ENCODE measurements around the gene MAPK4.
"Not testable (repeated sequence)": the region's sequence is repeated elsewhere in the genome, so short reads cannot be mapped to it uniquely, and the experiment has no call there.

MAPK4 gene

GRCh38 chr18:50559752-50560680 lies at the start of gene MAPK4:
Gene MAPK4, plus strand, starts transcription at chr18:50560087. Its CDS starts 103,872 bp downstream, at chr18:50663959.
- in situ Hi-C loops (cut with HindIII; ENCODE audit: low pct_unique_long_range_greater_than_20kb, low sequenced_read_pairs), result no loop called here
- peak; percentile 45 to 59 for DNase-seq (ENCODE audit: low read depth in 1 of 2, low spot score in 1 of 2)
- no peak for TF ChIP-seq JUND (IDR thresholded peaks at IDR 0.05; ENCODE audit: low read depth)

DNA sequence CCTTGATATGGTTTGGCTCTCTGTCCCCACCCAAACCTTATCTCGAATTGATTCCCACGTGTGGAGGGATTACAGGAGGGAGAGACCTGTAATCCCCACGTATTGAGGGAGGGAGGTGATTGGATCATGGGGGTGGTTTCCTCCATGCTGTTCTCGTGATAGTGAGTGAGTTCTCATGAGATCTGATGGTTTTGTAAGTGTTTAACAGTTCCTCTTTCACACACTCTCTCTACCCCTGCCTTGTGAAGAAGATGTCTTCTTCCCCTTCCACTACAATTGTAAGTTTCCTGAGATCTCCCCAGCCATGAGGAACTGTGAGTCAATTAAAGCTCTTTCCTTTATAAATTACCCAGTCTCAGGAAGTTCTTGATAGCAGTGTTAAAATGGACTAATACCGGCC lies 42.6 kb upstream of the MAPK4 start:
- in situ Hi-C loops (cut with HindIII; ENCODE audit: low pct_unique_long_range_greater_than_20kb, low sequenced_read_pairs); DNase-seq (ENCODE audit: low read depth in 1 of 2, low spot score in 1 of 2): not testable (repeated sequence)

DNA sequence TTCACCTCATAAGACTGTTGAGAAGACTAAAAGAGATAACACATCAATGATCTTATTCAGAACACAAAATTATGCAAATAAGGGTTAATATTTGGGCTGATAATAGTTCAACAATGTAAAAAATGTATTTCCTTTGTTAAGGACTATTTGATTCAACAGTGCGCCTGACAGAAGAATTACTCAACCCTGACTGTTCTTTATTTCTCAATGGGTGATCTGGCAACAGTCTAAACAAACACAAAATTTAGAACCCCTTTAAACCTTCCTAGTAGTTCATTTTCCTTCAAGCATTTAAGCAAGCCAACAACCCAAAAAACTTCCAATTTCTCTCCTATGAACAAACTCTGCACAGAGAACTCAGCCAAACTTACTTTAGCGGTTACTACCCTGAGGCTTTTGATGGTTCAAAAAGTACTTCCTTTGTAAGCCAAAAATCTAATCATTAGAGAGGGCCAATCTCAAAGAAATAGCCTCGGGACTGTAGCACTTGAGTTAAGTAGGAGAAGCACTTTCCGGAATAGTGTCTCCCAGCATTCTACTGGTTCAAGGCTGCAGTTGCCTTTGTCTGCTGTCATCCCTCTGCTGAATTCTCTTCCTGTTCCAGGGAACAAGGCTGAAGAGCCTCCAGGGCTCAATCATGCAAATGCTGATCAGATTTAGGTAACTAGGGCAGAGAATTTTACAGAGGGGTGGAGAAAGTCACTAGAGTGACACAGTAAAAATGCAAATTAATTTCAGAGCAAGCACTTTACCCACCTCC lies 40.9 kb upstream of the MAPK4 start:
- in situ Hi-C loops (cut with HindIII; ENCODE audit: low pct_unique_long_range_greater_than_20kb, low sequenced_read_pairs), result no loop called here
- no peak for TF ChIP-seq JUND (IDR thresholded peaks at IDR 0.05; ENCODE audit: low read depth)
- DNase-seq (ENCODE audit: low read depth in 1 of 2, low spot score in 1 of 2), result no peak

DNA sequence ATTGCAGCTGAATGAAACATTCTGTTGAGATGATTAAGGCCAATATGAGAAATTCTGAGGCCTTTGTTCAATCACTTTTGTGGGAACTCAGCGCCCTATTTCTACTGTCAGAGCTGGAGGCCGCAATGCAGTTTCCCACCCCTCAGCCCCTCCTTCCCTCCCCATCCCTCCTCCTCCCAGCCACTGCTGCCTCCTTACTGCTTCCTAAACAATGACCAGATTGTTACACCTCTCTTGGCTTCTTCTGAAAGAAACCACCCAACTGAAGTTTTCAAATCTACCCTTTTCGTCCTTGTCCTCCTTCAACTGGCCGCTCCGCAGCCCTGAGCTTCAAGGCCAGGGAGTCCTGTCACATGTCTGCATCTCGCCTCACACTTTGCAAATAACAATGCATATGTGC lies 36.7 kb upstream of the MAPK4 start:
- no peak for DNase-seq (ENCODE audit: low read depth in 1 of 2, low spot score in 1 of 2)
- in situ Hi-C loops (cut with HindIII; ENCODE audit: low pct_unique_long_range_greater_than_20kb, low sequenced_read_pairs), result no loop called here
- TF ChIP-seq JUND (IDR thresholded peaks at IDR 0.05; ENCODE audit: low read depth), result no peak

GRCh38 chr18:50527636-50528307 lies 32.1 kb upstream of the MAPK4 start:
- no peak for TF ChIP-seq JUND (IDR thresholded peaks at IDR 0.05; ENCODE audit: low read depth)
- no peak for DNase-seq (ENCODE audit: low read depth in 1 of 2, low spot score in 1 of 2)
- in situ Hi-C loops (cut with HindIII; ENCODE audit: low pct_unique_long_range_greater_than_20kb, low sequenced_read_pairs), result no loop called here

GRCh38 chr18:50528806-50529205 lies 31.1 kb upstream of the MAPK4 start:
- no peak for TF ChIP-seq JUND (IDR thresholded peaks at IDR 0.05; ENCODE audit: low read depth)
- in situ Hi-C loops (cut with HindIII; ENCODE audit: low pct_unique_long_range_greater_than_20kb, low sequenced_read_pairs), result no loop called here
- DNase-seq (ENCODE audit: low read depth in 1 of 2, low spot score in 1 of 2), result peak in 1 of 2 experiments; percentile 69

DNA sequence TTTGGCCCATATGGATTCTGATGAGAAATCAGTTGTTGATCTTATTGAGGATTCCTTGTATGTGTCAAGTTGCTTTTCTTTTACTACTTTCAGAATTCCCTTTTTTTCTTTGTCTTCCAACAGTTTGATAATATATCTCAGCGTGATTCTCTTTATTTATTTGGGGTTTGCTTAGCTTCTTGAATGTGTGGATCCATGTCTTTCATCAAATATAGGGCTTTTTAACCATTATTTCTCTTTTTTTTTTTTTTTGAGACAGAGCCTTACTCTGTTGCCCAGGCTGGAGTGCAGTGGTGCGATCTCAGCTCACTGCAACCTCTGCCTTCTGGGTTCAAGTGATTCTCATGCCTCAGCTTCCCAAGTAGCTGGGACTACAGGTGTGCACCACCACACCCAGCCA lies 26.1 kb upstream of the MAPK4 start:
- in situ Hi-C loops (cut with HindIII; ENCODE audit: low pct_unique_long_range_greater_than_20kb, low sequenced_read_pairs); DNase-seq (ENCODE audit: low read depth in 1 of 2, low spot score in 1 of 2): not testable (repeated sequence)

- in situ Hi-C loops (cut with HindIII; ENCODE audit: low pct_unique_long_range_greater_than_20kb, low sequenced_read_pairs); DNase-seq (ENCODE audit: low read depth in 1 of 2, low spot score in 1 of 2): not testable (repeated sequence)
These were observed 15.4 kb upstream of the MAPK4 start for GRCh38 chr18:50544476-50544875.

DNA sequence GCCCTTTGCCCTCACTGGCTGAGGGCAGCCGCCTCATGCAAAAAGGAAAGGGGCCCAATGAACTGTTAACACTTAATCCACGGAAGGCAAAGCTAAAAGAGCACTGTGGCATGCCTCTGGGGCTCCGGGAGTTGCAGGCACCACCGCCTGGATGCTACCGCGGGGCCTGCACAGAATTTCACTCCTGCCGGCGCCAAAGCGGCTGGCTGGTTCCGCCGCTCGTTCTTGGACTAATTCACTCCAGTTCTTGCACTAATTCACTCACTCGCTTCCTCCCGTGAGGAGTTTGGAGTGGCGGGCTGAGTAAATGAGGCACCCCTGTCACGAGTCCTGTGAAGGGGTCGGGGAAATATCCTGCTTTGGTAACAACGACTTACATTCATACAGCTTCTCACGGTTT lies 14.0 kb upstream of the MAPK4 start:
- in situ Hi-C loops (cut with HindIII; ENCODE audit: low pct_unique_long_range_greater_than_20kb, low sequenced_read_pairs), result no loop called here
- DNase-seq (ENCODE audit: low read depth in 1 of 2, low spot score in 1 of 2), result no peak
- no peak for TF ChIP-seq JUND (IDR thresholded peaks at IDR 0.05; ENCODE audit: low read depth)

DNA sequence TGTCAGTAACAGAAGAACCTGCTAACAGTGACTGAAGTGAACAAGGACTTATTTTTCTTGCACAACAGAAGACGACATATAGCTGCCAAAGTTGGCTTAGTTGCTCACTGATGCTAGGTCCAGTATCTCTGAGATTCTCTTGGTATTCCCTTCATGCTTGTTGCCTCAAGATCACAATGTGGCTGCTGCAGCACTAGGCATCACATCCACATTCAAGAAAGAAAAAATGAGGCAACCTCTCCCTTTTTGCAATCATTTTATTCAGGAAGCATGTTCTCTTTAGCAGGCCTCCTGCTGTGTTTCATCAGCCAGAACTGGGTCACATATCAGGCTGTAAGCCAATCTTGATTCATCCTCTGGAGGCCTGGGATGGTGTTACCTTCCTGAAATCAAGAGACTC lies 11.7 kb upstream of the MAPK4 start:
- no peak for DNase-seq (ENCODE audit: low read depth in 1 of 2, low spot score in 1 of 2)
- in situ Hi-C loops (cut with HindIII; ENCODE audit: low pct_unique_long_range_greater_than_20kb, low sequenced_read_pairs), result no loop called here
- TF ChIP-seq JUND (IDR thresholded peaks at IDR 0.05; ENCODE audit: low read depth), result no peak

GRCh38 chr18:50551651-50552050 lies 8.2 kb upstream of the MAPK4 start:
- in situ Hi-C loops (cut with HindIII; ENCODE audit: low pct_unique_long_range_greater_than_20kb, low sequenced_read_pairs); DNase-seq (ENCODE audit: low read depth in 1 of 2, low spot score in 1 of 2): not testable (repeated sequence)

DNA sequence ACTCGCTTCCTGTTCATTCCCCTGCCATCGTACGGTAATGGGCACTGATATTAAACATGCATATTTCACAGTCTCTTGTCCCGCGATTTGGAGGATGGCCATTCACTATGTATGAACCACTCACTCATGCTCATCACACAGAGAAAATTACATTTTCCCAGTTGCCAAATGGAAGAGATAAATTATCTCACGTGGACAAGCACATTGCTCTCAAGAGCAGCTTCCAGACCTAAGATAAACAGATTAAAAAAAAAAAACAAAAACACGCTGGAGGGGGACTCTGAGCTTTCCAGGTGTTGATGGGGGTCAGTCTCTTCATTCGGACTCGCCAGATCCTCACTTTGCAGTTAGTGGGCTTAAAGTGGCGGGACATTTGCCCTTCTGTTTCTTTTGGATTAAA lies 1.7 kb upstream of the MAPK4 start:
- DNase-seq (ENCODE audit: low read depth in 1 of 2, low spot score in 1 of 2), result no peak
- TF ChIP-seq JUND (IDR thresholded peaks at IDR 0.05; ENCODE audit: low read depth), result no peak
- in situ Hi-C loops (cut with HindIII; ENCODE audit: low pct_unique_long_range_greater_than_20kb, low sequenced_read_pairs), result no loop called here
